ENCODE data around the gene COG1. TPM values are rescaled to one million over a fixed set of nuclear protein-coding genes. Genes with fewer than 3 reads are reported as not detected.

COG1 gene
- polyA plus RNA-seq, 3 donors = 5.1 to 24.4 (median 8.0) TPM

- peak overlapping the region in 1 of 2 donors; percentile 20 for H3K4me3 Mint-ChIP-seq
- peaks cover 3 to 13% of the 10 kb centered on the region in 2 donors for H3K36me3 ChIP-seq (replicated peaks in 1 of 2; ENCODE audit: control insufficient read depth in 1 of 2, insufficient read depth in 2 of 2, low read length in 2 of 2)
- peak overlapping the region in 1 of 2 donors; percentile 64 for H3K27ac ChIP-seq (ENCODE audit: low read depth in 1 of 2, low read length in 2 of 2)
- H3K4me2 ChIP-seq (replicated peaks; ENCODE audit: extremely low read depth, low read length, poor library complexity, severe bottlenecking) = no peak overlapping the region
- H3K4me1 Mint-ChIP-seq = peaks cover 50% of the 10 kb centered on the region
- peaks cover 78% of the 10 kb centered on the region for H3K79me2 ChIP-seq (ENCODE audit: insufficient read depth, low read length)
- H2AFZ ChIP-seq (ENCODE audit: insufficient read depth, low read depth, low read length, poor library complexity, severe bottlenecking) = no peak overlapping the region
- H4K20me1 ChIP-seq (ENCODE audit: insufficient read depth, low read length) = peaks cover 53% of the 10 kb centered on the region
- H3K36me3 Mint-ChIP-seq = peaks cover 14 to 22% of the 10 kb centered on the region in 2 donors
- H3K27me3 Mint-ChIP-seq (ENCODE audit: low read depth in 3 of 3) = no peaks in the 10 kb centered on the region
- TF ChIP-seq CTCF (IDR thresholded peaks at IDR 0.05) = no peak
- DNase-seq = no peak
- H3K4me1 ChIP-seq (ENCODE audit: control insufficient read depth in 1 of 2, insufficient read depth in 2 of 2, low read length in 2 of 2) = peaks cover 34 to 40% of the 10 kb centered on the region in 2 donors
- peak overlapping the region in 3 of 7 donors; percentile 19 to 86 (median 27) for H3K27ac Mint-ChIP-seq
- 86% methylated on average over 3 of the region's 5 CpGs for WGBS (ENCODE audit: insufficient coverage)
- intact Hi-C loops (cut with micrococcal nuclease) = no loop called here
- H3K9me3 Mint-ChIP-seq = no peaks in the 10 kb centered on the region
- no peaks in the 10 kb centered on the region for H3K27me3 ChIP-seq (ENCODE audit: control insufficient read depth in 2 of 2, insufficient read depth in 2 of 2, low read length in 2 of 2)
- H3K9me3 ChIP-seq (replicated peaks in 1 of 2; ENCODE audit: control insufficient read depth in 1 of 2, insufficient read depth in 1 of 2, low read length in 2 of 2) = no peaks in the 10 kb centered on the region
- no peak overlapping the region for H3K4me3 ChIP-seq (replicated peaks in 1 of 3; ENCODE audit: low read depth in 2 of 3, low read length in 3 of 3)
- H3K9ac ChIP-seq (ENCODE audit: insufficient read depth, low read length, poor library complexity, severe bottlenecking) = no peak overlapping the region
Observed at GRCh38 chr17:73224663-73225305, 31.9 kb downstream of the COG1 start.

GRCh38 chr17:73226556-73227172 is 33.8 kb downstream of the COG1 start:
- Histone ChIP-seq H3K4me2 (replicated peaks; ENCODE audit: extremely low read depth, low read length, poor library complexity, severe bottlenecking) (no peak overlapping the region), H3K9me3 (replicated peaks in 1 of 2; ENCODE audit: control insufficient read depth in 1 of 2, insufficient read depth in 1 of 2, low read length in 2 of 2) (no peaks in the 10 kb centered on the region), H3K36me3 (replicated peaks in 1 of 2; ENCODE audit: control insufficient read depth in 1 of 2, insufficient read depth in 2 of 2, low read length in 2 of 2) (peaks cover 0 to 8% of the 10 kb centered on the region in 2 donors), H3K79me2 (ENCODE audit: insufficient read depth, low read length) (peaks cover 86% of the 10 kb centered on the region), H3K4me1 (ENCODE audit: control insufficient read depth in 1 of 2, insufficient read depth in 2 of 2, low read length in 2 of 2) (peaks cover 46 to 57% of the 10 kb centered on the region in 2 donors), H3K27ac (ENCODE audit: low read depth in 1 of 2, low read length in 2 of 2) (peak overlapping the region in 1 of 2 donors; percentile 33), H3K4me3 (replicated peaks in 1 of 3; ENCODE audit: low read depth in 2 of 3, low read length in 3 of 3) (no peak overlapping the region), H3K9ac (ENCODE audit: insufficient read depth, low read length, poor library complexity, severe bottlenecking) (no peak overlapping the region), H3K27me3 (ENCODE audit: control insufficient read depth in 2 of 2, insufficient read depth in 2 of 2, low read length in 2 of 2) (no peaks in the 10 kb centered on the region), H4K20me1 (ENCODE audit: insufficient read depth, low read length) (peaks cover 71% of the 10 kb centered on the region), H2AFZ (ENCODE audit: insufficient read depth, low read depth, low read length, poor library complexity, severe bottlenecking) (no peak overlapping the region)
- Mint-ChIP-seq H3K4me3 (no peak overlapping the region), H3K27me3 (ENCODE audit: low read depth in 3 of 3) (no peaks in the 10 kb centered on the region), H3K27ac (peak overlapping the region in 2 of 7 donors; percentile 2 to 24), H3K9me3 (no peaks in the 10 kb centered on the region), H3K36me3 (peaks cover 14 to 15% of the 10 kb centered on the region in 2 donors), H3K4me1 (peaks cover 68% of the 10 kb centered on the region)
- DNase-seq = no peak
- WGBS (ENCODE audit: insufficient coverage) = no CpG with 5 or more reads among the region's 3 CpGs
- intact Hi-C loops (cut with micrococcal nuclease) = no loop called here
- no peak for TF ChIP-seq CTCF (IDR thresholded peaks at IDR 0.05)
